Measurements from ENCODE around the gene PSMD13. TPM values are rescaled to one million over a fixed set of nuclear protein-coding genes. Genes with fewer than 3 reads are reported as not detected.
A peak's percentile ranks its signal among the peaks of the same experiment; 100 is the strongest.
"Not testable (repeated sequence)": the region's sequence is repeated elsewhere in the genome, so short reads cannot be mapped to it uniquely, and the experiment has no call there.

Gene PSMD13
- total and polyA plus RNA-seq, 2 of the 4 experiments (the other 2 are of a cell fraction) = 177 to 217 TPM

DNA sequence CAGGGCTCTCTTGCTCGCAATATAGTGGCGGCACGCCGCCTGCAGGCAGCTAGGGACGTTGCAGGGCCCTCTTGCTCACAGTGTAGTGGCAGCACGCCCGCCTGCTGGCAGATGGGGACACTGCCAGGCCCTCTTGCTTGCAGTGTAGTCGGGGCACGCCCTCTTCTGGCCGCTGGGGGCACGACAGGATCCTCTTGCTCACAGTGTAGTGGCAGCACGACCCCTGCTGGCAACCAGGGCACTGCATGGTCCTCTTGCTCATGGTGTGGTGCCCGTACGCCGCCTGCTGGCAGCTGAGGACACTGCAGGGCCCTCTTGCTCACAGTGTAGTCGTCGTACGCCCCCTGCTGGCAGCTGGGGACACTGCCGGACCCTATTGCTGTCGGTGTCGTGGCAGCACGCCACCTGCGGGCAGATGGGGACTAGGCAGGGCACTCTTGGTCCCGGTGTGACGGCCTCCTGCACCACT, 46.9 kb upstream of the PSMD13 start:
- H3K9ac ChIP-seq (ENCODE audit: low read depth, low read length); H3K23ac ChIP-seq (ENCODE audit: low read depth, low read length); H3K27ac ChIP-seq (ENCODE audit: insufficient read depth, low read length); H3K9me1 ChIP-seq (ENCODE audit: insufficient read depth, low read length); H4K5ac ChIP-seq (ENCODE audit: low read depth, low read length); H3K18ac ChIP-seq (ENCODE audit: low read depth, low read length); H3K4me2 ChIP-seq (ENCODE audit: low read depth, low read length); H2BK20ac ChIP-seq (ENCODE audit: low read depth, low read length); H2AK5ac ChIP-seq (ENCODE audit: low read depth, low read length); H4K20me1 ChIP-seq (ENCODE audit: insufficient read depth, low read length); H3K27me3 ChIP-seq (ENCODE audit: control insufficient read depth, insufficient read depth, low read length); H3K4ac ChIP-seq (ENCODE audit: low read depth, low read length); BruUV-seq (replicated peaks); H3K36me3 ChIP-seq (ENCODE audit: control insufficient read depth, insufficient read depth, low read length); H3K9me3 ChIP-seq (ENCODE audit: control insufficient read depth, insufficient read depth, low read length); in situ Hi-C loops (cut with MboI; ENCODE audit: low sequenced_read_pairs); H2BK5ac ChIP-seq (ENCODE audit: low read depth, low read length, poor library complexity, severe bottlenecking); dilution Hi-C loops (cut with HindIII; ENCODE audit: low sequenced_read_pairs, unreplicated experiment); H3K4me3 ChIP-seq (ENCODE audit: insufficient read depth, low read depth, low read length); POLR2A ChIA-PET (ENCODE audit: unreplicated experiment); H2BK120ac ChIP-seq (ENCODE audit: low read depth, low read length); H3K14ac ChIP-seq (replicated peaks; ENCODE audit: low read depth, low read length); DNase-seq; H2AK9ac ChIP-seq (replicated peaks; ENCODE audit: low read depth, low read length, poor library complexity); H2BK15ac ChIP-seq (ENCODE audit: low read depth, low read length); H3K56ac ChIP-seq (ENCODE audit: extremely low read depth, insufficient read depth, low read length); H4K8ac ChIP-seq (ENCODE audit: low read depth in 2 of 2, low read length in 2 of 2); H4K91ac ChIP-seq (ENCODE audit: insufficient read depth, low read depth, low read length); CTCF ChIA-PET; H3K79me1 ChIP-seq (ENCODE audit: low read depth in 1 of 2, low read length in 2 of 2); H3K4me1 ChIP-seq (ENCODE audit: control insufficient read depth, insufficient read depth, low read length); intact Hi-C loops (cut with micrococcal nuclease); H2AFZ ChIP-seq (replicated peaks; ENCODE audit: low read length, poor library complexity): not testable (repeated sequence)
- ATAC-seq (ENCODE audit: low read depth) = peak; percentile 58
- 69% methylated on average over 3 of the region's 25 CpGs; no CpG with 5 or more reads in 1 of the 2 experiments for WGBS, 2 experiments (ENCODE audit: extremely low coverage in 2 of 2, insufficient read length in 1 of 2)
- TF ChIP-seq, protein P1, sequence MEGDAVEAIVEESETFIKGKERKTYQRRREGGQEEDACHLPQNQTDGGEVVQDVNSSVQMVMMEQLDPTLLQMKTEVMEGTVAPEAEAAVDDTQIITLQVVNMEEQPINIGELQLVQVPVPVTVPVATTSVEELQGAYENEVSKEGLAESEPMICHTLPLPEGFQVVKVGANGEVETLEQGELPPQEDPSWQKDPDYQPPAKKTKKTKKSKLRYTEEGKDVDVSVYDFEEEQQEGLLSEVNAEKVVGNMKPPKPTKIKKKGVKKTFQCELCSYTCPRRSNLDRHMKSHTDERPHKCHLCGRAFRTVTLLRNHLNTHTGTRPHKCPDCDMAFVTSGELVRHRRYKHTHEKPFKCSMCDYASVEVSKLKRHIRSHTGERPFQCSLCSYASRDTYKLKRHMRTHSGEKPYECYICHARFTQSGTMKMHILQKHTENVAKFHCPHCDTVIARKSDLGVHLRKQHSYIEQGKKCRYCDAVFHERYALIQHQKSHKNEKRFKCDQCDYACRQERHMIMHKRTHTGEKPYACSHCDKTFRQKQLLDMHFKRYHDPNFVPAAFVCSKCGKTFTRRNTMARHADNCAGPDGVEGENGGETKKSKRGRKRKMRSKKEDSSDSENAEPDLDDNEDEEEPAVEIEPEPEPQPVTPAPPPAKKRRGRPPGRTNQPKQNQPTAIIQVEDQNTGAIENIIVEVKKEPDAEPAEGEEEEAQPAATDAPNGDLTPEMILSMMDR (conservative IDR thresholded peaks at IDR 0.05; ENCODE audit: low read depth, low read length) = 0 out of 2 replicates have a peak, but pooled peaks have one; percentile 18

DNA sequence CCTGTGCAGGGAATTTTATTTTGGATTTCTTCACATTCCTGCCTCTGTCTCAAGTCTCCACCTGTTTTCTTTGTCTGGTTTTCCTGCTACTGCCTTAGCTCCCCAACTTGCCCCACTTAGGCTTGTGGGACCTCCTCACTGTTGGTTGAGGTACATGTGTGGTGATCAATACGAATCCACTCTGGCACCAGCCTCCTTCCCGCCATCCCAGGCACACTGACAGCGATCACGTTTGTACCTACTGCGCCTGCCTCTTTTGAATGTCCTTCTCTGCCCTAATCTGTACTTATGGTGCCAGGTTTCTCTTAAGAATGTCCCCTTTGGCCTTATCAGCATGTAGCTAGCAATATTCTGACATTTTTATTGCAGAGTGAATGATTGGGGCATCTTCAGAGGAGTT, 46.2 kb upstream of the PSMD13 start:
- H2BK15ac ChIP-seq (ENCODE audit: low read depth, low read length); H2AK5ac ChIP-seq (ENCODE audit: low read depth, low read length); BruUV-seq (replicated peaks); DNase-seq; H4K91ac ChIP-seq (ENCODE audit: insufficient read depth, low read depth, low read length); H3K79me1 ChIP-seq (ENCODE audit: low read depth in 1 of 2, low read length in 2 of 2); ATAC-seq (ENCODE audit: low read depth); POLR2A ChIA-PET (ENCODE audit: unreplicated experiment); H3K36me3 ChIP-seq (ENCODE audit: control insufficient read depth, insufficient read depth, low read length); H4K5ac ChIP-seq (ENCODE audit: low read depth, low read length); H3K23ac ChIP-seq (ENCODE audit: low read depth, low read length); H3K4me1 ChIP-seq (ENCODE audit: control insufficient read depth, insufficient read depth, low read length); H2BK5ac ChIP-seq (ENCODE audit: low read depth, low read length, poor library complexity, severe bottlenecking); H2BK120ac ChIP-seq (ENCODE audit: low read depth, low read length); H2AK9ac ChIP-seq (replicated peaks; ENCODE audit: low read depth, low read length, poor library complexity); H4K8ac ChIP-seq (ENCODE audit: low read depth in 2 of 2, low read length in 2 of 2); H3K9me3 ChIP-seq (ENCODE audit: control insufficient read depth, insufficient read depth, low read length); H4K20me1 ChIP-seq (ENCODE audit: insufficient read depth, low read length); H3K56ac ChIP-seq (ENCODE audit: extremely low read depth, insufficient read depth, low read length); intact Hi-C loops (cut with micrococcal nuclease); H3K9me1 ChIP-seq (ENCODE audit: insufficient read depth, low read length); H2BK20ac ChIP-seq (ENCODE audit: low read depth, low read length); H3K14ac ChIP-seq (replicated peaks; ENCODE audit: low read depth, low read length); H3K4ac ChIP-seq (ENCODE audit: low read depth, low read length); H3K9ac ChIP-seq (ENCODE audit: low read depth, low read length); H3K27ac ChIP-seq (ENCODE audit: insufficient read depth, low read length); CTCF ChIA-PET; H3K27me3 ChIP-seq (ENCODE audit: control insufficient read depth, insufficient read depth, low read length); H2AFZ ChIP-seq (replicated peaks; ENCODE audit: low read length, poor library complexity); in situ Hi-C loops (cut with MboI; ENCODE audit: low sequenced_read_pairs); H3K4me3 ChIP-seq (ENCODE audit: insufficient read depth, low read depth, low read length); dilution Hi-C loops (cut with HindIII; ENCODE audit: low sequenced_read_pairs, unreplicated experiment); H3K18ac ChIP-seq (ENCODE audit: low read depth, low read length); H3K4me2 ChIP-seq (ENCODE audit: low read depth, low read length): not testable (repeated sequence)
- no CpG with 5 or more reads among the region's 5 CpGs for WGBS, 2 experiments (ENCODE audit: extremely low coverage in 2 of 2, insufficient read length in 1 of 2)
